ENCODE results near the gene PRLR.
"Not testable (repeated sequence)": the region's sequence is repeated elsewhere in the genome, so short reads cannot be mapped to it uniquely, and the experiment has no call there.

The PRLR gene

GRCh38 chr5:35066260-35066795 lies 164.0 kb downstream of the PRLR start:
- no peak for DNase-seq

GRCh38 chr5:35063414-35063813 lies 166.9 kb downstream of the PRLR start:
- DNase-seq, result no peak

GRCh38 chr5:35061211-35061770 lies 169.0 kb downstream of the PRLR start:
- DNase-seq, result no peak

GRCh38 chr5:35060236-35060635 lies 170.1 kb downstream of the PRLR start:
- DNase-seq, result no peak

- DNase-seq, result no peak
Measured at GRCh38 chr5:35059251-35059650, 171.0 kb downstream of the PRLR start.

- no peak for DNase-seq
Measured at GRCh38 chr5:35058374-35058788, 171.9 kb downstream of the PRLR start.

- no peak for DNase-seq
Measured at GRCh38 chr5:35056686-35057085, 173.6 kb downstream of the PRLR start.

- DNase-seq, result no peak
Measured at GRCh38 chr5:35052838-35053237, 177.4 kb downstream of the PRLR start.

GRCh38 chr5:35050541-35051126 lies 179.7 kb downstream of the PRLR start:
- DNase-seq, result no peak

- DNase-seq, result no peak
Measured at GRCh38 chr5:35048910-35049309, 181.4 kb downstream of the PRLR start.

- DNase-seq, result no peak
Measured at GRCh38 chr5:35047785-35048404, 182.4 kb downstream of the PRLR start, which contains the start of gene AGXT2. Gene AGXT2 (minus strand): TSS chr5:35047949. CDS start chr5:35047892, 57 bp downstream.

GRCh38 chr5:35046774-35047173 lies 183.5 kb downstream of the PRLR start:
- DNase-seq, result no peak

GRCh38 chr5:35045280-35045679 lies 185.0 kb downstream of the PRLR start:
- no peak for DNase-seq

- no peak for DNase-seq
Measured at GRCh38 chr5:35044649-35045048, 185.6 kb downstream of the PRLR start.

GRCh38 chr5:35042781-35043180 lies 187.5 kb downstream of the PRLR start:
- no peak for DNase-seq

GRCh38 chr5:35041261-35041660 lies 189.0 kb downstream of the PRLR start:
- DNase-seq, result no peak

- no peak for DNase-seq
Measured at GRCh38 chr5:35038891-35039290, 191.4 kb downstream of the PRLR start.

- no peak for DNase-seq
Measured at GRCh38 chr5:35036536-35036935, 193.8 kb downstream of the PRLR start.

GRCh38 chr5:35035929-35036328 lies 194.4 kb downstream of the PRLR start:
- not testable (repeated sequence) for DNase-seq

GRCh38 chr5:35035271-35035670 lies 195.0 kb downstream of the PRLR start:
- DNase-seq, result no peak

GRCh38 chr5:35032356-35032755 lies 197.9 kb downstream of the PRLR start:
- DNase-seq, result no peak

GRCh38 chr5:35031276-35031675 lies 199.0 kb downstream of the PRLR start:
- no peak for DNase-seq

GRCh38 chr5:35030426-35031100 lies 199.7 kb downstream of the PRLR start:
- no peak for DNase-seq

- no peak for DNase-seq
Measured at GRCh38 chr5:35029333-35029732, 201.0 kb downstream of the PRLR start.

All from NCI-H1105 (cell line).